BE2C (cell line): ENCODE data around the gene GAGE12H. TPM values are rescaled to one million over a fixed set of nuclear protein-coding genes. Genes with fewer than 3 reads are reported as not detected.
"Not testable (repeated sequence)": the region's sequence is repeated elsewhere in the genome, so short reads cannot be mapped to it uniquely, and the experiment has no call there.

Source experiments
- DNase-seq: peaks from one replicate; pipeline ENCODE4 v3.0.0-alpha.2; 2020
- H3K27me3 ChIP-seq: fragments of 250-450 bp; sonication (Bioruptor Pico); 2 replicates; pipeline ENCODE4 v1.5.1; 2020; ENCODE audit warnings: mild to moderate bottlenecking
- H3K36me3 ChIP-seq: fragments of 250-450 bp; sonication (Bioruptor Pico); 2 replicates; pipeline ENCODE4 v1.5.1; 2020; ENCODE audit warnings: mild to moderate bottlenecking
- H3K4me1 ChIP-seq: fragments of 250-450 bp; sonication (Bioruptor Pico); 2 replicates; pipeline ENCODE4 v1.5.1; 2020
- H3K4me3 ChIP-seq: 2 replicates; pipeline ENCODE4 v1.5.1; 2011; ENCODE audit warnings: low read depth, low read length
- H3K9me3 ChIP-seq: fragments of 250-450 bp; sonication (Bioruptor Pico); 2 replicates; pipeline ENCODE4 v1.5.1; 2020
- polyA plus RNA-seq: library from polyadenylated mRNA; unstranded; fragments of >200 nt; gene quantifications from one replicate; pipeline ENCODE4 v1.2.1, GENCODE V29; 2012; ENCODE audit warnings: low read depth, missing spikeins; ENCODE audit not compliant: insufficient read length, insufficient read depth

GAGE12H gene
- polyA plus RNA-seq, result not detected

GRCh38 chrX:49579649-49580048, at the start of gene GAGE12H:
Gene GAGE12H (plus strand): TSS chrX:49579949. CDS start chrX:49581104, 1,155 bp downstream.
- not testable (repeated sequence) for H3K27me3 ChIP-seq, H3K4me3 ChIP-seq, H3K9me3 ChIP-seq, H3K36me3 ChIP-seq, H3K4me1 ChIP-seq, DNase-seq

GRCh38 chrX:49531877-49532276, 47.9 kb upstream of the GAGE12H start, which contains the start of gene GAGE12C:
Gene GAGE12C (plus strand): TSS chrX:49532177. CDS start chrX:49533332, 1,155 bp downstream.
- H3K9me3 ChIP-seq, DNase-seq: not testable (repeated sequence)

GRCh38 chrX:49541433-49541832, 38.3 kb upstream of the GAGE12H start, which contains the start of gene GAGE12D:
Gene GAGE12D (plus strand): TSS chrX:49541733. CDS start chrX:49542888, 1,155 bp downstream.
- not testable (repeated sequence) for H3K4me1 ChIP-seq, H3K27me3 ChIP-seq

More at GRCh38 chrX:49531877-49532276, 47.9 kb upstream of the GAGE12H start, which contains the start of gene GAGE12C:
- not testable (repeated sequence) for H3K4me1 ChIP-seq, H3K27me3 ChIP-seq, H3K4me3 ChIP-seq, H3K36me3 ChIP-seq

DNA sequence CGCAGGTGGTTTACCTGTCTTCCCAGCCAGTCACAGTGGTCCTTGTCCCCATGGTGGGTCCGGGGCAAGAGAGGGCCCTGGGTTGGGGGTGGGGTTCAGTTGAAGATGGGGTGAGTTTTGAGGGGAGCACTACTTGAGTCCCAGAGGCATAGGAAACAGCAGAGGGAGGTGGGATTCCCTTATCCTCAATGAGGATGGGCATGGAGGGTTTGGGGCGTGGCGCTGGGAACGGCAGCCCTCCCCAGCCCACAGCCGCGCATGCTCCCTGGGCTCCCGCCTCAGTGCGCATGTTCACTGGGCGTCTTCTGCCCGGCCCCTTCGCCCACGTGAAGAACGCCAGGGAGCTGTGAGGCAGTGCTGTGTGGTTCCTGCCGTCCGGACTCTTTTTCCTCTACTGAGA, 28.8 kb upstream of the GAGE12H start, which contains the start of gene GAGE12E:
GAGE12E (plus strand) TSS at position 301 of the 400 bp plus-strand sequence. CDS start 1,155 bp downstream, outside the sequence.
- H3K4me3 ChIP-seq, H3K9me3 ChIP-seq, H3K27me3 ChIP-seq, H3K36me3 ChIP-seq, H3K4me1 ChIP-seq, DNase-seq: not testable (repeated sequence)

More at GRCh38 chrX:49541433-49541832, 38.3 kb upstream of the GAGE12H start, which contains the start of gene GAGE12D:
- H3K4me3 ChIP-seq, H3K9me3 ChIP-seq, DNase-seq, H3K36me3 ChIP-seq: not testable (repeated sequence)

DNA sequence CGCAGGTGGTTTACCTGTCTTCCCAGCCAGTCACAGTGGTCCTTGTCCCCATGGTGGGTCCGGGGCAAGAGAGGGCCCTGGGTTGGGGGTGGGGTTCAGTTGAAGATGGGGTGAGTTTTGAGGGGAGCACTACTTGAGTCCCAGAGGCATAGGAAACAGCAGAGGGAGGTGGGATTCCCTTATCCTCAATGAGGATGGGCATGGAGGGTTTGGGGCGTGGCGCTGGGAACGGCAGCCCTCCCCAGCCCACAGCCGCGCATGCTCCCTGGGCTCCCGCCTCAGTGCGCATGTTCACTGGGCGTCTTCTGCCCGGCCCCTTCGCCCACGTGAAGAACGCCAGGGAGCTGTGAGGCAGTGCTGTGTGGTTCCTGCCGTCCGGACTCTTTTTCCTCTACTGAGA, 19.2 kb upstream of the GAGE12H start, which contains the start of gene GAGE12F:
GAGE12F (plus strand) TSS at position 301 of the 400 bp plus-strand sequence. CDS start 1,155 bp downstream, outside the sequence.
- H3K27me3 ChIP-seq, H3K36me3 ChIP-seq, DNase-seq, H3K4me1 ChIP-seq, H3K4me3 ChIP-seq, H3K9me3 ChIP-seq: not testable (repeated sequence)

DNA sequence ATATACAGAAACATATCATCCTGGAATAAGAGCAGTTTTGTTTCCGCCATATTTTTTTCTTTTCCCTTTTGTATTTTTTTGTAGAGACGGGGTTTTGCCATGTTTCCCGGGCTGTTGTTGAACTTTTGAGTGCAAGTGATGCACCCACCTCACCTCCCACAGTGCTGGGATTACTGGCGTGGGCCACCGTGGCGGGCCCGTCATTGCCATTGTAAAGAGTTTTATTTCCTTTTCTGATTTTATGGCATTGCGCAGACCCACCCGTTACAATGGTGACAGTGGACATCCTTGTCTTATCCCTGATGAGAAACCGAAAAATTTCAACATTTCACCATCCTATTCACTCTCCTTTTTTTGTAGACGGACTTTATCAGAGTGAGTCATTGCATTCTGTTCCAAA, 11.0 kb upstream of the GAGE12H start:
- H3K36me3 ChIP-seq, DNase-seq, H3K4me1 ChIP-seq, H3K9me3 ChIP-seq, H3K4me3 ChIP-seq, H3K27me3 ChIP-seq: not testable (repeated sequence)

DNA sequence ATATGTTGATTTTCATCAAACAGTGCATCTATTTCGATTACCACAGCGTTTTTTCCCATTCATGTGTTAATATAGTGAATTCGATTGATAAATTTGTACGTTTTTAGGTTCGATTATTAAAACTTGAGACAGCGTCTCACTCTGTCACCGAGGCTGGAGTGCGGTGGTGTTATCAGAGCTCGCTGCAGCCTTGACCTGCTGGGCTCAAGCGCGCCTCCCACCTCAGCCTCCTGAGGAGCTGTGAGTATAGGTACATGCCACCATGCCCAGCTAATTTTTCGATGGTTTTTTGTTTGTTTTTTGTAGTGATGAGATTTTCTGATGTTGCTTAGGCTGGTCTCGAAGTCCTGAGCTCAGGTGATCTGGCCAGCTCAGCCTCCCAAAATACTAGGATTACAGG, 10.6 kb upstream of the GAGE12H start:
- H3K4me1 ChIP-seq, DNase-seq, H3K4me3 ChIP-seq, H3K36me3 ChIP-seq, H3K9me3 ChIP-seq, H3K27me3 ChIP-seq: not testable (repeated sequence)

GRCh38 chrX:49570100-49570499, 9.6 kb upstream of the GAGE12H start, which contains the start of gene GAGE12G:
Gene GAGE12G (plus strand): TSS chrX:49570400. CDS start chrX:49571555, 1,155 bp downstream.
- not testable (repeated sequence) for H3K4me3 ChIP-seq, H3K36me3 ChIP-seq, H3K4me1 ChIP-seq, DNase-seq, H3K27me3 ChIP-seq, H3K9me3 ChIP-seq

DNA sequence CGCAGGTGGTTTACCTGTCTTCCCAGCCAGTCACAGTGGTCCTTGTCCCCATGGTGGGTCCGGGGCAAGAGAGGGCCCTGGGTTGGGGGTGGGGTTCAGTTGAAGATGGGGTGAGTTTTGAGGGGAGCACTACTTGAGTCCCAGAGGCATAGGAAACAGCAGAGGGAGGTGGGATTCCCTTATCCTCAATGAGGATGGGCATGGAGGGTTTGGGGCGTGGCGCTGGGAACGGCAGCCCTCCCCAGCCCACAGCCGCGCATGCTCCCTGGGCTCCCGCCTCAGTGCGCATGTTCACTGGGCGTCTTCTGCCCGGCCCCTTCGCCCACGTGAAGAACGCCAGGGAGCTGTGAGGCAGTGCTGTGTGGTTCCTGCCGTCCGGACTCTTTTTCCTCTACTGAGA, 9.4 kb downstream of the GAGE12H start, which contains the start of gene GAGE2A:
GAGE2A (plus strand) TSS at position 301 of the 400 bp plus-strand sequence. CDS start 1,155 bp downstream, outside the sequence.
- not testable (repeated sequence) for H3K4me3 ChIP-seq, H3K9me3 ChIP-seq, H3K4me1 ChIP-seq, H3K27me3 ChIP-seq, H3K36me3 ChIP-seq, DNase-seq

GRCh38 chrX:49589769-49590478, 10.2 kb downstream of the GAGE12H start:
- not testable (repeated sequence) for H3K27me3 ChIP-seq, H3K36me3 ChIP-seq, H3K4me3 ChIP-seq, H3K4me1 ChIP-seq, H3K9me3 ChIP-seq
- DNase-seq, result peak; percentile 22

GRCh38 chrX:49590488-49590887, 10.7 kb downstream of the GAGE12H start:
- DNase-seq, H3K4me1 ChIP-seq, H3K9me3 ChIP-seq, H3K36me3 ChIP-seq, H3K27me3 ChIP-seq, H3K4me3 ChIP-seq: not testable (repeated sequence)

DNA sequence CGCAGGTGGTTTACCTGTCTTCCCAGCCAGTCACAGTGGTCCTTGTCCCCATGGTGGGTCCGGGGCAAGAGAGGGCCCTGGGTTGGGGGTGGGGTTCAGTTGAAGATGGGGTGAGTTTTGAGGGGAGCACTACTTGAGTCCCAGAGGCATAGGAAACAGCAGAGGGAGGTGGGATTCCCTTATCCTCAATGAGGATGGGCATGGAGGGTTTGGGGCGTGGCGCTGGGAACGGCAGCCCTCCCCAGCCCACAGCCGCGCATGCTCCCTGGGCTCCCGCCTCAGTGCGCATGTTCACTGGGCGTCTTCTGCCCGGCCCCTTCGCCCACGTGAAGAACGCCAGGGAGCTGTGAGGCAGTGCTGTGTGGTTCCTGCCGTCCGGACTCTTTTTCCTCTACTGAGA, 19.0 kb downstream of the GAGE12H start, which contains the start of gene GAGE1:
GAGE1 (plus strand) TSS at position 301 of the 400 bp plus-strand sequence. CDS start 1,155 bp downstream, outside the sequence.
- H3K9me3 ChIP-seq, H3K27me3 ChIP-seq, DNase-seq, H3K4me1 ChIP-seq, H3K4me3 ChIP-seq, H3K36me3 ChIP-seq: not testable (repeated sequence)
